ENCODE data around the gene AGMAT. TPM values are rescaled to one million over a fixed set of nuclear protein-coding genes. Genes with fewer than 3 reads are reported as not detected.

Gene AGMAT
- total RNA-seq, 1 donor from 2014 or later = 0.86 TPM

- no peak overlapping the region for H3K27ac Mint-ChIP-seq
- no peak for TF ChIP-seq CTCF (IDR thresholded peaks at IDR 0.05)
- TF ChIP-seq EZH2phosphoT487 (IDR thresholded peaks at IDR 0.05) = no peak
- TF ChIP-seq EZH2 (IDR thresholded peaks at IDR 0.05) = no peak
- no peaks in the 10 kb centered on the region for H3K9me3 Mint-ChIP-seq
- no peak overlapping the region for H3K4me3 ChIP-seq
- no peaks in the 10 kb centered on the region for H3K27me3 Mint-ChIP-seq (ENCODE audit: insufficient read depth, low read depth)
- H3K9me3 ChIP-seq (ENCODE audit: low read depth) = no peaks in the 10 kb centered on the region
- H2AFZ ChIP-seq (replicated peaks) = no peak overlapping the region
- H3F3A ChIP-seq (ENCODE audit: low read depth) = peaks cover 9% of the 10 kb centered on the region
- H3K36me3 ChIP-seq = no peaks in the 10 kb centered on the region
- peaks cover 12% of the 10 kb centered on the region for H3K4me1 Mint-ChIP-seq
- H3K4me1 ChIP-seq = peaks cover 7% of the 10 kb centered on the region
- H3K4me2 ChIP-seq = no peak overlapping the region
- no peaks in the 10 kb centered on the region for H3K27me3 ChIP-seq
- peaks cover 50% of the 10 kb centered on the region for H3K79me2 ChIP-seq (ENCODE audit: low read depth)
- H3K27ac ChIP-seq = no peak overlapping the region
- no peak overlapping the region for H3K4me3 Mint-ChIP-seq
- DNase-seq (ENCODE audit: low spot score) = no peak
- peaks cover 16% of the 10 kb centered on the region for H4K20me1 ChIP-seq (ENCODE audit: low read depth)
- peak overlapping the region; percentile 28 for H3K9ac ChIP-seq
- peaks cover 9% of the 10 kb centered on the region for H3K36me3 Mint-ChIP-seq
These were observed 53.2 kb downstream of the AGMAT start for GRCh38 chr1:15531682-15532081.

GRCh38 chr1:15531003-15531402 is 53.8 kb downstream of the AGMAT start:
- Histone ChIP-seq H3K79me2 (ENCODE audit: low read depth) (peaks cover 50% of the 10 kb centered on the region), H3K36me3 (no peaks in the 10 kb centered on the region), H2AFZ (replicated peaks) (no peak overlapping the region), H4K20me1 (ENCODE audit: low read depth) (peaks cover 16% of the 10 kb centered on the region), H3K4me1 (peaks cover 9% of the 10 kb centered on the region), H3K27ac (no peak overlapping the region), H3K4me3 (no peak overlapping the region), H3K9ac (no peak overlapping the region), H3K9me3 (ENCODE audit: low read depth) (no peaks in the 10 kb centered on the region), H3K4me2 (no peak overlapping the region), H3F3A (ENCODE audit: low read depth) (peaks cover 12% of the 10 kb centered on the region), H3K27me3 (no peaks in the 10 kb centered on the region)
- no peak for DNase-seq (ENCODE audit: low spot score)
- Mint-ChIP-seq H3K9me3 (no peaks in the 10 kb centered on the region), H3K36me3 (peaks cover 4% of the 10 kb centered on the region), H3K27ac (no peak overlapping the region), H3K27me3 (ENCODE audit: insufficient read depth, low read depth) (no peaks in the 10 kb centered on the region), H3K4me1 (peaks cover 17% of the 10 kb centered on the region), H3K4me3 (no peak overlapping the region)
- TF ChIP-seq EZH2 (IDR thresholded peaks at IDR 0.05) = no peak

GRCh38 chr1:15526490-15527339 is 58.1 kb downstream of the AGMAT start, which contains the start of gene DNAJC16:
DNAJC16 (plus strand) TSS chr1:15526848; CDS start chr1:15529106, 2,258 bp downstream.
- Histone ChIP-seq H3K4me2 (peak within 1 kb of the TSS; percentile 99), H3K4me3 (peak within 1 kb of the TSS; percentile 76), H3K27ac (peak within 1 kb of the TSS; percentile 92), H3K9ac (peak within 1 kb of the TSS; percentile 64), H4K20me1 (ENCODE audit: low read depth) (peaks cover 16% of the 10 kb centered on the region), H3K36me3 (no peaks in the 10 kb centered on the region), H3K4me1 (peaks cover 26% of the 10 kb centered on the region), H2AFZ (replicated peaks) (peak within 1 kb of the TSS; percentile 88), H3K79me2 (ENCODE audit: low read depth) (peaks cover 51% of the 10 kb centered on the region), H3K27me3 (no peaks in the 10 kb centered on the region), H3K9me3 (ENCODE audit: low read depth) (no peaks in the 10 kb centered on the region), H3F3A (ENCODE audit: low read depth) (peaks cover 33% of the 10 kb centered on the region)
- H3K27ac Mint-ChIP-seq = peak within 1 kb of the TSS; percentile 27
- H3K4me3 Mint-ChIP-seq = peak within 1 kb of the TSS; percentile 89
- no peaks in the 10 kb centered on the region for H3K9me3 Mint-ChIP-seq
- peaks cover 38% of the 10 kb centered on the region for H3K4me1 Mint-ChIP-seq
- TF ChIP-seq CTCF (IDR thresholded peaks at IDR 0.05) (peak; percentile 28), EZH2phosphoT487 (IDR thresholded peaks at IDR 0.05) (no peak), EZH2 (IDR thresholded peaks at IDR 0.05) (no peak)
- peaks cover 4% of the 10 kb centered on the region for H3K36me3 Mint-ChIP-seq
- H3K27me3 Mint-ChIP-seq (ENCODE audit: insufficient read depth, low read depth) = no peaks in the 10 kb centered on the region
- peak; percentile 100 for DNase-seq (ENCODE audit: low spot score)

- no peaks in the 10 kb centered on the region for H3K27me3 Mint-ChIP-seq (ENCODE audit: insufficient read depth, low read depth)
- no peak for DNase-seq (ENCODE audit: low spot score)
These were observed 58.8 kb downstream of the AGMAT start for GRCh38 chr1:15526021-15526489.

More at GRCh38 chr1:15526021-15526489, 58.8 kb downstream of the AGMAT start:
- H2AFZ ChIP-seq (replicated peaks) = no peak overlapping the region
- no peak for TF ChIP-seq EZH2 (IDR thresholded peaks at IDR 0.05)
- TF ChIP-seq EZH2phosphoT487 (IDR thresholded peaks at IDR 0.05) = no peak
- no peak for TF ChIP-seq CTCF (IDR thresholded peaks at IDR 0.05)
- Mint-ChIP-seq H3K9me3 (no peaks in the 10 kb centered on the region), H3K36me3 (peaks cover 4% of the 10 kb centered on the region), H3K4me3 (peak overlapping the region; percentile 89), H3K4me1 (peaks cover 43% of the 10 kb centered on the region), H3K27ac (peak overlapping the region; percentile 27)
- H3K9me3 ChIP-seq (ENCODE audit: low read depth) = no peaks in the 10 kb centered on the region
- no peaks in the 10 kb centered on the region for H3K27me3 ChIP-seq
- no peak overlapping the region for H3K27ac ChIP-seq
- H3K4me1 ChIP-seq = peaks cover 26% of the 10 kb centered on the region
- peaks cover 51% of the 10 kb centered on the region for H3K79me2 ChIP-seq (ENCODE audit: low read depth)
- peaks cover 33% of the 10 kb centered on the region for H3F3A ChIP-seq (ENCODE audit: low read depth)
- H3K36me3 ChIP-seq = no peaks in the 10 kb centered on the region
- peaks cover 16% of the 10 kb centered on the region for H4K20me1 ChIP-seq (ENCODE audit: low read depth)
- peak overlapping the region; percentile 61 for H3K4me3 ChIP-seq
- peak overlapping the region; percentile 74 for H3K4me2 ChIP-seq
- no peak overlapping the region for H3K9ac ChIP-seq

Measured in neural progenitor cell (in vitro differentiated cells).